K562 (cell line): ENCODE measurements around the gene ZNF234. TPM values are rescaled to one million over a fixed set of nuclear protein-coding genes. Genes with fewer than 3 reads are reported as not detected.
A peak's percentile ranks its signal among the peaks of the same experiment; 100 is the strongest.

ENCODE experiments used
- ADNP ChIP-seq: fragments of 200-800 bp; sonication (Bioruptor generic); IDR thresholded peaks from 2 replicates; pipeline ENCODE4 v1.6.1; 2016; ENCODE audit warnings: missing genetic modification characterization, missing compliant biosample characterization
- EP300 ChIP-seq: IDR thresholded peaks from 2 replicates; pipeline ENCODE4 v1.6.1; 2012; ENCODE audit warnings: low read length, improper control_type of control experiment
- ERF ChIP-seq: fragments of 450-650 bp; formaldehyde crosslinking; IDR thresholded peaks from 2 replicates; pipeline ENCODE4 v1.4.0; 2020; ENCODE audit warnings: mild to moderate bottlenecking, mixed read lengths
- ETV1 ChIP-seq: fragments of 450-650 bp; conservative IDR thresholded peaks from 2 replicates; pipeline ENCODE4 v1.6.1; 2016; ENCODE audit warnings: missing genetic modification characterization, control low read depth, low read depth, missing compliant biosample characterization
- FOSL1 ChIP-seq: fragments of 200-800 bp; sonication (Bioruptor generic); conservative IDR thresholded peaks from 2 replicates; pipeline ENCODE4 v1.6.1; 2016; ENCODE audit warnings: missing genetic modification characterization, missing compliant biosample characterization
- FOXA1 ChIP-seq: fragments of 450-650 bp; IDR thresholded peaks from 2 replicates; pipeline ENCODE4 v1.6.1; 2016; ENCODE audit warnings: mild to moderate bottlenecking, borderline replicate concordance
- HDAC8 ChIP-seq: fragments of 450-650 bp; IDR thresholded peaks from 2 replicates; pipeline ENCODE4 v1.6.1; 2016; ENCODE audit warnings: mild to moderate bottlenecking, missing genetic modification characterization, moderate library complexity, missing compliant biosample characterization
- IRF1 ChIP-seq: sonication (generic); formaldehyde crosslinking; IDR thresholded peaks from 2 replicates; pipeline ENCODE4 v1.8.0; 2022; ENCODE audit warnings: missing genetic modification reagents, mild to moderate bottlenecking, borderline replicate concordance
- MAFF ChIP-seq: IDR thresholded peaks from 2 replicates; pipeline ENCODE4 v1.6.1; 2012; ENCODE audit warnings: low read length, improper control_type of control experiment
- NR4A1 ChIP-seq, 2 experiments: fragments of 250-450 bp in 1 of 2; fragments of 450-650 bp in 1 of 2; sonication (Bioruptor Pico) in 1 of 2; IDR thresholded peaks; 2 replicates each; pipeline versions ENCODE4 v1.4.0 to v1.6.1; 2016 to 2020; ENCODE audit warnings: mild to moderate bottlenecking in 2 of 2, missing compliant biosample characterization in 1 of 2, missing genetic modification characterization in 1 of 2, moderate library complexity in 1 of 2
- RREB1 ChIP-seq: fragments of 250-450 bp; sonication (Bioruptor Pico); IDR thresholded peaks from 2 replicates; pipeline ENCODE4 v1.4.0; 2020
- SAFB ChIP-seq: fragments of 200-400 bp; formaldehyde crosslinking; IDR thresholded peaks from 2 replicates; pipeline ENCODE4 v1.6.1; 2017; ENCODE audit warnings: low read depth, low read length, borderline replicate concordance
- SAFB2 ChIP-seq: fragments of 200-400 bp; formaldehyde crosslinking; IDR thresholded peaks from 2 replicates; pipeline ENCODE4 v1.6.1; 2018; ENCODE audit warnings: borderline replicate concordance, low read length, low read depth, moderate library complexity; ENCODE audit not compliant: severe bottlenecking
- SIN3A ChIP-seq, 2 experiments: fragments of 150-350 bp in 1 of 2; IDR thresholded peaks; 2 replicates each; pipeline ENCODE4 v1.6.1; 2011 to 2016; ENCODE audit warnings: borderline replicate concordance in 2 of 2, low read depth in 2 of 2, low read length in 2 of 2, mild to moderate bottlenecking in 2 of 2, moderate library complexity in 2 of 2; ENCODE audit not compliant: control insufficient read depth in 1 of 2
- SUPT5H ChIP-seq: fragments of 450-650 bp; IDR thresholded peaks from 2 replicates; pipeline ENCODE4 v1.6.1; 2016
- TRIM28 ChIP-seq: fragments of 450-650 bp; IDR thresholded peaks from 2 replicates; pipeline ENCODE4 v1.6.1; 2017
- ZC3H8 ChIP-seq: fragments of 450-650 bp; IDR thresholded peaks from 2 replicates; pipeline ENCODE4 v1.6.1; 2017
- ZNF165 ChIP-seq: fragments of 250-450 bp; sonication (Bioruptor Pico); IDR thresholded peaks from 2 replicates; pipeline ENCODE4 v1.4.0; 2020; ENCODE audit warnings: borderline replicate concordance
- ZNF551 ChIP-seq: fragments of 250-450 bp; sonication (Bioruptor Pico); IDR thresholded peaks from 2 replicates; pipeline ENCODE4 v1.5.0; 2021; ENCODE audit warnings: mild to moderate bottlenecking, moderate library complexity
- ZNF644 ChIP-seq: fragments of 200-800 bp; sonication (Bioruptor generic); IDR thresholded peaks from 2 replicates; pipeline ENCODE4 v1.6.1; 2016; ENCODE audit warnings: low read depth, missing genetic modification characterization, missing compliant biosample characterization
- ZNF707 ChIP-seq: fragments of 250-450 bp; sonication (Bioruptor Pico); conservative IDR thresholded peaks from 2 replicates; pipeline ENCODE4 v1.8.0; 2022; ENCODE audit warnings: inconsistent platforms, mild to moderate bottlenecking, moderate library complexity
- polyA plus RNA-seq, 8 experiments: library from polyadenylated mRNA; depleted of rRNA in 4 of 8; stranded (reverse) in 5 of 8; unstranded in 3 of 8; fragments of >200 nt; fragmentation: Nextera tagmentation in 2 of 8; fragmentation: Illumina TruSeq in 1 of 8; extraction: Ambion mirVana in 2 of 8; extraction: Trizol in 1 of 8; gene quantifications; 2 replicates each; pipeline versions ENCODE4 v1.2.1 to v1.2.3, GENCODE V29; 2011 to 2014; ENCODE audit warnings: inconsistent platforms in 1 of 8, missing spikeins in 1 of 8
- total RNA-seq, 7 experiments: library from RNA; depleted of rRNA in 6 of 7; stranded (reverse); fragments of >200 nt in 6 of 7; fragmentation: Illumina TruSeq in 2 of 7; extraction: Trizol in 2 of 7; gene quantifications; 2 replicates each; pipeline versions ENCODE4 v1.2.1 to v1.2.3, GENCODE V29; 2011 to 2021; ENCODE audit warnings: low replicate concordance in 1 of 7

The ZNF234 gene
- total and polyA plus RNA-seq, 9 of the 15 experiments (the other 6 are each of a cell fraction or from before 2014, with no cell fraction given) = 0.82 to 2.9 (median 1.5) TPM

- TF ChIP-seq RREB1 (CRISPR knock-in tag) (no peak), IRF1 (CRISPR knock-in tag) (no peak), NR4A1 (CRISPR knock-in tag; IDR thresholded peaks at IDR 0.05) (no peak), NR4A1 (tag; IDR thresholded peaks at IDR 0.05) (no peak), SAFB (no peak), SUPT5H (no peak), SAFB2 (no peak), ETV1 (tag) (peak; percentile 71), FOXA1 (no peak), SIN3A (IDR thresholded peaks at IDR 0.05; ENCODE audit: borderline replicate concordance in 2 of 2, control insufficient read depth in 1 of 2, low read depth in 2 of 2, low read length in 2 of 2) (no peak), ZNF707 (CRISPR knock-in tag) (no peak), ZNF551 (CRISPR knock-in tag) (no peak), TRIM28 (no peak), ADNP (tag) (peak; percentile 95), ZNF644 (no peak), HDAC8 (tag) (no peak), EP300 (no peak), ZNF165 (CRISPR knock-in tag) (no peak), ZC3H8 (no peak), ERF (CRISPR knock-in tag) (no peak), FOSL1 (tag) (no peak; the same call in 1 of the 2 replicates), MAFF (no peak)
These were observed at the start of gene ZNF234 (continued) for GRCh38 chr19:44141191-44142058.
